GM18868 (cell line): ENCODE results near the gene PANX3.

Experiments
- ATAC-seq: cut with Tn5 transposase; IDR thresholded peaks from one replicate; pipeline ENCODE4 v1.9.1; 2021; ENCODE audit warnings: mild to moderate bottlenecking, moderate library complexity; ENCODE audit not compliant: unreplicated experiment

Gene PANX3

GRCh38 chr11:124656774-124657630 is 45.8 kb downstream of the PANX3 start:
- ATAC-seq = no peak

- no peak for ATAC-seq
Measured at GRCh38 chr11:124657904-124658303, 46.7 kb downstream of the PANX3 start.

- ATAC-seq = no peak
Measured at GRCh38 chr11:124658501-124658900, 47.3 kb downstream of the PANX3 start.

- no peak for ATAC-seq
Measured at GRCh38 chr11:124658986-124659385, 47.8 kb downstream of the PANX3 start.

- ATAC-seq = no peak
Measured at GRCh38 chr11:124661553-124661952, 50.3 kb downstream of the PANX3 start.

- no peak for ATAC-seq
Measured at GRCh38 chr11:124662106-124662505, 50.9 kb downstream of the PANX3 start.

GRCh38 chr11:124663861-124664260 is 52.6 kb downstream of the PANX3 start:
- ATAC-seq = no peak

- no peak for ATAC-seq
Measured at GRCh38 chr11:124667601-124668000, 56.4 kb downstream of the PANX3 start.

- ATAC-seq = peak; percentile 33
Measured at GRCh38 chr11:124669193-124669592, 58.0 kb downstream of the PANX3 start.
